IPS-NIHi11 (cell line): ENCODE data around the gene ANTXR2.
"Not testable (repeated sequence)": the region's sequence is repeated elsewhere in the genome, so short reads cannot be mapped to it uniquely, and the experiment has no call there.

ENCODE experiments used
- DNase-seq: peaks from one replicate; pipeline ENCODE4 v3.0.0; 2012; ENCODE audit warnings: mixed read lengths, low spot score

The ANTXR2 gene

GRCh38 chr4:80072744-80073472 lies at the start of gene ANTXR2:
Gene ANTXR2 (minus strand): TSS chr4:80073229. CDS start chr4:80072560, 669 bp downstream.
- peak; percentile 86 for DNase-seq

- DNase-seq = not testable (repeated sequence)
Observed at GRCh38 chr4:80121815-80122214, 48.8 kb upstream of the ANTXR2 start.

DNA sequence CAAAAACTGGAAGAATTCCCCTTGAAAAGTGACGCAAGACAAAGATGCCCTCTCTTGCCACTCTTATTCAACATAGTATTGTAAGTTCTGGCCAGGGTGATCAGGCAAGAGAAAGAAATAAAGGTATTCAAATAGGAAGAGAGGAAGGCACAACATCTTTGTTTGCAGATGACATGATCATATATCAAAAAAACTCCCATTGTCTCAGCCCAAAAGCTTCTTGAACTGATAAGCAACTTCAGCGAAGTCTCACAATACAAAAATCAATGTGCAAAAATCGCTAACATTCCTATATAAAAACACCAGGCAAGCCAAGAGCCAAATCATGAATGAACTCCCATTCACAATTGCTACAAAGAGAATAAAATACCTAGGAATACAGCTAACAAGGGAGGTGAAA lies 46.6 kb upstream of the ANTXR2 start:
- DNase-seq = not testable (repeated sequence)

GRCh38 chr4:80116516-80116915 lies 43.5 kb upstream of the ANTXR2 start:
- DNase-seq = no peak

- DNase-seq = no peak
Observed at GRCh38 chr4:80115368-80116181, 42.5 kb upstream of the ANTXR2 start.

DNA sequence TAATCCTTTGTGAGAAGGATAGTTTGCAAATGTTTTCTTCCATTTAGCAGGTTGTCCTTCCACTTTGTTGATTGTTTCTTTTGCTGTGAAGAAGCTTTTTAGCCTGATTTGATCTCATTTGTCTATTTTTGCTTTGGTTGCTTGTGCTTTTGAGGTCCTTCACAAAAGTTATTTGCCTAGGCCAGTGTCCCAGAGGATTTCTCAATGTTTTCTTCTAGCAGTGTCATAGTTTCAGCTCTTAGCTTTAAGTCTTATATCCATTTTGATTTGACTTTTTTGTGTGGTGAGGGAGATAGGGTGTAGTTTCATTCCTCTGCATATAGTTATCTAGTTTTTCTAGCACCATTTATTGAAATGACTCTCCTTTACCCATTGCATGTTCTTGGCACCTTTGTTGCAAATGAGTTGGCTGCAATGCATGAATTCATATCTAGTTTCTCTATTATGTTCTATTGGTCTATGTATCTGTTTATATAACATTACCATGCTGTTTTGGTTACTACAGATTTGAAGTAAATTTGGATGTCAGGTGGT lies 41.8 kb upstream of the ANTXR2 start:
- DNase-seq = no peak

DNA sequence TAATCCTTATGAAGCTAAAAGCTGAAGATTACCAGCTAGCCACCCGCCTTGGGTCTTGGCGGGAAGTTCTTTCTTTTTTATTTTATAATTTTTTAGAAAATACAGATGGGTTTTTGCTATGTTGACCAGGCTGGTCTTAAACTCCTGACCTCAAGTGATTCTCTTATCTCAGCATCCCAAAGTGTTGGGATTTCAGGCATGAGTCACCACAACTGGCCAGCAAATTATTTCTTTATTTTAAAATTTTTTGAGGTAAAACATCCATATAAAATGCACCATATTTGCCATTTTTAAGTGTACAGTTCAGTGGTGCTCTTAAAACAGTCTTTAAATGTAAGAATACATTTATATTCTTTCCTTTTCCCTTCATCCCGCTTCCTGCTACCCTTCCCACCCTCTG lies 40.6 kb upstream of the ANTXR2 start:
- DNase-seq = no peak

DNA sequence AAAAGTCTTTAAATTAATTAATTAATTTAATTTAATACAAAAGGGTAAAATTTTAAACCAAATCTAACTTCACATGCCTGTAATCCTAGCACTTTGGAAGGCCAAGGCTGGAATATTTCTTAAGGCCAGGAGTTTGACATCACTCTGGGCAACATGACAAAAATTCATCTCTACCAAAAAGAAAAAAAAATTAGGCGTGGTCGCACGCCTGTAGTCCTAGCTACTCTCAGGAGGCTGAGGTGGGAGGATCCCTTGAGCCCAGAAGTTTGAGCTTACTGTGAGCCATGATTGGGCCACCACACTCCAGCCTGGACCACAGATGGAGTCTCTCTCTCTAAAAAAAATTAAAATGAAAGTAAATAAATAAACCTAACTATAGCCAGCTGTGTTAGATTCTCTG lies 39.2 kb upstream of the ANTXR2 start:
- DNase-seq = no peak

DNA sequence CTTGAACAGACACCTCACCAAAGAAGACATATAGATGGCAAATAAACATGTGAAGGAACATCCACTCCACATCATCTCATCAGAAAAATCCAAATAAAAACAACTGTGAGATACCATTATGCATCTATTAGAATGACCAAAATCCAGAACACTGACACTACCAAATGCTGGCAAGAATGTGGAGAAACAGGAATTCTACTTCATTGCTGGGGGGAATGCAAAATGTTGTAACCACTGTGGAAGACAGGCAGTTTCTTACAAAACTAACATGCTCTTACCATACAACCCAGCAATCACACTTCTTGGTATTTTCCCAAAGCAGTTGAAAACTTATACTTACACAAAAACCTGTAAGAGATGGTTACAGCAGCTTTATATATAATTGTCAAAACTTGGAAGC lies 38.2 kb upstream of the ANTXR2 start:
- no peak for DNase-seq

DNA sequence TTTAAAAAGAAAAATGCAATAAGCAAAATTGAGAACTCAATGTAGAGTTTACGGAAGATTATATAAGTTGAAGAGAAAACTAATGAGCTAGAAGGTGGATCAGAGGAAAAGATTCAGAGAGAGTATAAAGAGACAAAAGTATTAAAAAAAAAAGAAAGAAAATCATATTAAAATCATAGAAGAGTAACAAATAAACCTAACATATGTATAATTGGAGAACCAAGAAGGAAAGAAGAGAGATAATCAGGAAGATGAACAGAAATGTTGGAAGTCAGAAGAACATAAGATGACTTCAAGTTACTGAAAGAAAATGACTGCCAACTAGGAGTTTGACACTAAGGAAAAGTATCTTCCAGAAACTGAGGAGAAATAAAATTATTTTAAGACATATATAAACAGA lies 34.3 kb upstream of the ANTXR2 start:
- DNase-seq = no peak

DNA sequence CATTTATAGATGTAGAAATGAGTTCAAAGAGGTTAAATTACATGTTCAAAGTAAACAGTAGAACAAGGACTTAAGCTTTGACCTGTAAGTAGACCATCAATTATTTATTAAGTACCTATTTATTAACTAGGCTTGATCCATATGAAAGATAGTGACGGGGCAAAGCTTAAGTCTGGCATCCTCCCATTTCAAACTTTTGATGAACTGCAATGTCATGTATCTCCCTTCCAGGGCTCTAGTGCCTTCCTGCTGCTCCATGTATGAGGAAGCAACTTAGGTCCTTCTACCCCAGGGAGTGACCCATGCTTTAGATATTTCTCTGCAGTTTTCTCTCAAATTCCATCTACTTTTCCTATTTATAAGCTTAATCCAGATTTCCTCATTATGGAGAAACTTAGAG lies 31.9 kb upstream of the ANTXR2 start:
- DNase-seq = no peak

DNA sequence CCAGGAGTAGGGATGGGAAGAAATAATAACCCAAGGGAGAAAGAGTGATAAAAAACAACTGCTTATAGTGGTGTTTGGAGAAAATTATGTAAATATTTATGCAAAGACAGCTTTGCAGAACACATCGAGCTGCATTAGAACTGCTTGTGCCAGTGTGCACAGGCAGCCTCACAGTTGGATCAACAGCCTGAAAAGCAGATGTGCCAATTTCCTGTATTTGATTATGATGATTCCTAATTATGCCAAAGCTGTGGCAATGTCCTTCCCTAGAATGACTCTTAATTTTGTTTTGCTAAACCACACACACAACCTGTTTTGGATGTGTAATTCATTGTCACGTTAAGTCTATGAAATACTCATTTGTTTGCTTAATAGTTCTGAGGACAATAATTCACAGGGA lies 30.6 kb upstream of the ANTXR2 start:
- no peak for DNase-seq

GRCh38 chr4:80101792-80102116 lies 28.7 kb upstream of the ANTXR2 start:
- DNase-seq = no peak

- DNase-seq = no peak
Observed at GRCh38 chr4:80101071-80101791, 28.2 kb upstream of the ANTXR2 start.

DNA sequence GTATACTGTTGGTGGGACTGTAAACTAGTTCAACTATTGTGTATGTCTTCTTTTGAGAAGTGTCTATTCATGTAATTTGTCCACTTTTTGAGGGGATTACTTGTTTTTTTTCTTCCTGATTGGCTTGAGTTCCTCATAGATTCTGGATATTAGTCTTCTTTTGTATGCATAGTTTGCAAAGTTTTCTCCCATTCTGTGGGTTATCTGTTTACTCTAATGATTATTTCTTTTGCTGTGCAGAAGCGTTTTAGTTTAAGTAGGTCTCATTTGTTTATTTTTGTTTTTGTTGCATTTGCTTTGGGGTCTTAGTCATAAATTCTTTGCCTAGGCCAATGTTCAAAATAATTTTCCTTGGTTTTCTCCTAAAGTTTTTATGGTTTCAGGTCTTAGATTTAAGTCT lies 26.6 kb upstream of the ANTXR2 start:
- no peak for DNase-seq

DNA sequence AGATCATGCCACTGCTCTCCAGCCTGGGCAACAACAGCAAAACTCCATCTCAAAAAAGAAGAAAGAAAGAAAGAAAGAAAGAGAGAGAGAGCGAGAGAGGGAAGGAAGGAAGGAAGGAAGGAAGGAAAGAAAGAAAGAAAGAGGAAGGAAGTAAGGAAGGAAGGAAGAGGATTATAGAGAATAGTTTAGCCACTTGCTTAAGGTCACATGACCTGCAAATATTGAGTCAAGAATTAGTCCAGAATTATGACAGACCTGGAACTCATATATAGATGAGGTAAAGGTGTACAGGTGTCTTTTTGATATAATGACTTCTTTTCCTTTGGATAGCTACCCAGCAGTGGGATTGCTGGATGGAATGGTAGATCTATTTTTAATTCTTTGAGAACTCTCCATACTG lies 25.6 kb upstream of the ANTXR2 start:
- no peak for DNase-seq

GRCh38 chr4:80097400-80098177 lies 24.6 kb upstream of the ANTXR2 start:
- DNase-seq = no peak

DNA sequence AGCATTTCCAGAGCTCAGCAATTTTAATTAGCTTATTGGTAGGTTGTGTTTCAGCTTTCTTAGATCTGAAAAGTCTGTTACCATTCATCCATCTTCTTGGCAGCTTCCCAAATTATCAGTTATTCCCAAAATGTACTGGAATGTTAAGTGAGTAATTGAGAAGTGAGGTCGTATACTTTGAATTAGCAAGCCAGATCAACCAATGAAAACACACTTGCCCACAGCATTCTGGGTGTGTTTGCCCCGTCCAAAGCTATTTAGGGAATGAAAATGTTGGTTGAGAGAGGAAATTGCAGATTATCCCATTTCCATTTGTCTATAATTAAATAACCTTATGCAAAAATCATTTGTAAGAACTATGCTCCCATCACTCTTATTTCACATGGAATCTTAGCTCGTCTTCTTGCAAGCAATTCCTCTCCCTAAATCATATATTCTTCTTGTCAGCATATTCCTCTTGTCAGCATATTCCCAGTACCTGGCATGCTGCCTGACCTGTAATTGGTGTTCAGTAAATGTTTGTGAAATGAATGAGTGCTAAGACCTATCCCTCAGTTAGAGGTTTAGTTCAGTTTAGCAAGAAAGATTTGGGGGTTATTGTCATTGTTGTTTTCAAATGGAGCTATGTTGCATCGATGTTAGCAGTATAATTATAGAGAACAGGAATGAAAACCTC lies 23.3 kb upstream of the ANTXR2 start:
- no peak for DNase-seq

GRCh38 chr4:80094191-80094590 lies 21.2 kb upstream of the ANTXR2 start:
- DNase-seq = no peak

DNA sequence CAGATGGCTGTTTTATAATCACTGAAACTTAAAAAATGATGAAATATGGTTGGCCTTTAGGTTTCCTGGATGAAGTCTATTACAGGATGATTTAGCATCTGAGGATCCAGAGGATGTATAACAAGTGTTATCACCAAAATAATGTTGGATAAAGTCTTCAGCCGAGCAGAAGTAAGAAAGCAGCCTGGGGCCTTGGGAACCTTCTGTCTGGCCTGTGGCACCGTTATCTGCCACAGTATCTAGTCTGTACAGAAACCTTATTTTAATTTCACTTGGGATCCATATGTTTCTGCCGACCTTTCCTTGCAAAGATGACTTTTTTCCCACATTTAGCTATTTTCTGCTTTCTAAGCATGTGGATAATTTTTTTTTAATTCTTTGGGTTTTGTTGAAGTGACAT lies 20.5 kb upstream of the ANTXR2 start:
- no peak for DNase-seq

GRCh38 chr4:80092847-80093246 lies 19.8 kb upstream of the ANTXR2 start:
- DNase-seq = no peak
